AG10803 (cell line): Measurements from ENCODE around the gene CHMP4B.
A peak's percentile ranks its signal among the peaks of the same experiment; 100 is the strongest.

ENCODE experiments used
- DNase-seq: peaks from one replicate; pipeline ENCODE4 v3.0.0; 2010; ENCODE audit warnings: low read depth
- H3K4me3 ChIP-seq: 2 replicates; pipeline ENCODE4 v1.5.1; 2011; ENCODE audit warnings: mild to moderate bottlenecking, low read length, control low read depth
- CTCF ChIP-seq: conservative IDR thresholded peaks from 2 replicates; pipeline ENCODE4 v1.5.1; 2011; ENCODE audit warnings: mild to moderate bottlenecking, low read length, control low read depth, inconsistent platforms

CHMP4B gene

DNA sequence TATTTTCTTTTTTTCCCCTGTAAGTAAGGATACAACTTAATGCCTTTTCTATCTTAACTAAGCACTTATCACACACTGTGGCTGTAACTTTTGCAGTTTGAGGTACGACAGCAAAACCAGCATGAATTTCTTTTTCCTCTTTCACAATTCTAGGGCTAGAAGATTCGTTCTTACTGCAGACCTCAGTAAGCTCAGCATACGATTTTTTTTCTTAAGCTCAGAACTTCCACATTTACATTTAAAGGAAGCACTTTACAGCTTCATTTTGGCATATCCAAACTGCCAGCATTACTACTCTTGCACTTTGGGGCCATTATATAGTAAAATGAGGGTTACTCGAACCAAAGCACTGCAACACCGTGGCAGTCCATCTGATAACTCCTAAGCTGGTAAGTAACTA lies 889 bp upstream of the CHMP4B start:
- no peak overlapping the region for H3K4me3 ChIP-seq
- no peak for TF ChIP-seq CTCF
- no peak for DNase-seq

DNA sequence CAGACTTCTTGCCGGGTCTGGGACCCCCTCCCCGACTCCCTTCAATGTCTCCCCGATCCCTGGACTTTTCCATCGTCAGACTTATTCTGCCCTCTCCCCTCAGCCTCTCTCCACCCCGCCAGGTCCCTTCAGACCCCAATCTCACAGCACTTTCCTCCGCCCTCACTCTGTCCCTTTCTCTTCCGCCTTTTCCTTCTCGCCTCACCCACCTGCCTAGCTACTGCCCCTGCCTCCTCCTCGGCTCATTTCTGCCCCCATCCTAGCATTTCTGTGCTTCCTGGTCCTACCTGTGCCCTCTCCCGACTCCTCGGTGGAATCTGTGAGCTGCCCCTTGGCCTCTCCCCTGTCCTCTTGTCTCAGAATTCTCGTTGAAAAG lies 616 bp downstream of the CHMP4B start:
- no peak for TF ChIP-seq CTCF
- no peak for DNase-seq
- peak overlapping the region; percentile 99 for H3K4me3 ChIP-seq

GRCh38 chr20:33812152-33812849 lies 1.2 kb downstream of the CHMP4B start:
- peak overlapping the region; percentile 99 for H3K4me3 ChIP-seq
- TF ChIP-seq CTCF: no peak
- peak; percentile 82 for DNase-seq

- no peak for DNase-seq
- TF ChIP-seq CTCF: no peak
- H3K4me3 ChIP-seq: peak overlapping the region; percentile 99
These were observed 1.8 kb downstream of the CHMP4B start for GRCh38 chr20:33812908-33813462.

DNA sequence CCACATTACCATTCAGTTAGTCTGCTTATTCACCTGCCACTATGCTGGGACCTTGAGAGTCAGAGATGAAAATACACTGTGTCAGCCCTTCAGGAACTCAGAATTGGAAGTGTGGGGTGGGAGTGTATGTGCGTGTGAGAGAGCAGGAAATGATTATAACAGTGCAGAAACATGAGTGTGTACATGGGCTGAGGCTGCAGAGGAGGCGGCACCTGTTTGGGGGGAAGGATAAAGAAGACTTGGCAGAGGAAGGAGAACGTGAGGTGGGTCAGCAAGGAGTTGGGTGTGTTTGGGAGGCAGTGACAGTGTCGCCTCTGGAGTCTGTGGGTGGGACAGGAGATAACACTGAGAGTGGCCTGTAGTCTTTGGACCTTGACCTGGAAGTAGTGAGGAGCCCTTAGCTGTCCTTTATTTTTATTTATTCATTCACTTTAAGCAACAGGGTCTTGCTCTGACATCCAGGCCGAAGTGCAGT lies 3.1 kb downstream of the CHMP4B start:
- TF ChIP-seq CTCF: no peak
- no peak for DNase-seq
- no peak overlapping the region for H3K4me3 ChIP-seq

DNA sequence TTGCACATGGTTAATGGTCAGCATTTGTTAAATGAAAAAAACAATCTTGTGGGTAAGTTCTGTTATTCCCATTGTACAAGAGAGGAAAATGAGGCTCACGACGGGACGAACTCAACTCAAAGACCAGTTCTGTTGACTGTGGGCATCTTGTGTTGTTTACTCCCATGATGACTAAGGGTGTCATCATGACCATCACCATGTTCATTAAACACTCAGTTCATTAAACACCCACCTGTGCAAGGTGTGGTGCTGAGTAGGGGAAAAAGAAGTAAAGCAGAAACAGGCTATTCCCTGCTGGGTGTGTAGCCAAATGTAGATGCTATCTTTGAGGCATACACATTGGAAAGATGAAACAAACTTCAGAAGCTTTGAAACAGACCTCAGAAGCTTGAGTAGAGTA lies 4.5 kb downstream of the CHMP4B start:
- no peak for TF ChIP-seq CTCF
- no peak overlapping the region for H3K4me3 ChIP-seq
- DNase-seq: no peak

- DNase-seq: no peak
- TF ChIP-seq CTCF: no peak
- no peak overlapping the region for H3K4me3 ChIP-seq
These were observed 5.0 kb downstream of the CHMP4B start for GRCh38 chr20:33816191-33816590.
